DND-41 (cell line): ENCODE results near the gene HECTD4.

Source experiments
- ATAC-seq: fragments of 200-7000 bp; cut with Tn5 transposase; 3 replicates; pipeline ENCODE4 v1.9.1; 2021; ENCODE audit warnings: low read depth; ENCODE audit not compliant: insufficient read depth
- DNase-seq: peaks from one replicate; pipeline ENCODE4 v3.0.0-alpha.2; 2020
- H2AFZ ChIP-seq: 2 replicates; pipeline ENCODE4 v1.6.0; 2012; ENCODE audit warnings: low read depth, low read length
- H3K27ac ChIP-seq: 2 replicates; pipeline ENCODE4 v1.5.1; 2012; ENCODE audit warnings: low read length, inconsistent platforms
- H3K27me3 ChIP-seq: fragments of 200-600 bp; sonication (generic); 2 replicates; pipeline ENCODE4 v1.6.0; 2012; ENCODE audit warnings: low read length, mild to moderate bottlenecking, inconsistent platforms; ENCODE audit not compliant: insufficient read depth, poor library complexity
- H3K36me3 ChIP-seq: 2 replicates; pipeline ENCODE4 v1.5.1; 2012; ENCODE audit warnings: low read length, inconsistent platforms; ENCODE audit not compliant: insufficient read depth
- H3K4me1 ChIP-seq: 2 replicates; pipeline ENCODE4 v1.5.1; 2012; ENCODE audit warnings: mild to moderate bottlenecking, low read length; ENCODE audit not compliant: insufficient read depth
- H3K4me2 ChIP-seq: 2 replicates; pipeline ENCODE4 v1.6.0; 2012; ENCODE audit warnings: mild to moderate bottlenecking, moderate library complexity, low read length, inconsistent platforms; ENCODE audit not compliant: insufficient read depth
- H3K4me3 ChIP-seq, 2 experiments: fragments of 200-600 bp in 1 of 2; shearing (Covaris generic) in 1 of 2; 2 replicates each; pipeline ENCODE4 v1.5.1; 2012 to 2016; ENCODE audit warnings: inconsistent platforms in 2 of 2, low read length in 2 of 2, mild to moderate bottlenecking in 2 of 2, low read depth in 1 of 2, moderate library complexity in 1 of 2
- H3K79me2 ChIP-seq: 2 replicates; pipeline ENCODE4 v1.6.0; 2012; ENCODE audit warnings: low read length, inconsistent platforms; ENCODE audit not compliant: insufficient read depth
- H3K9ac ChIP-seq: 2 replicates; pipeline ENCODE4 v1.6.0; 2012; ENCODE audit warnings: low read depth, mild to moderate bottlenecking, inconsistent platforms, low read length, moderate library complexity
- H3K9me3 ChIP-seq: 2 replicates; pipeline ENCODE4 v1.5.1; 2012; ENCODE audit warnings: low read length, moderate library complexity, mild to moderate bottlenecking, inconsistent platforms; ENCODE audit not compliant: insufficient read depth, severe bottlenecking
- H4K20me1 ChIP-seq: 2 replicates; pipeline ENCODE4 v1.6.0; 2012; ENCODE audit warnings: low read length; ENCODE audit not compliant: insufficient read depth
- EZH2 ChIP-seq: IDR thresholded peaks from 3 replicates; pipeline ENCODE4 v1.6.1; 2012; ENCODE audit warnings: borderline replicate concordance, low read depth, mild to moderate bottlenecking, moderate library complexity, low read length, inconsistent platforms; ENCODE audit not compliant: severe bottlenecking
- TF ChIP-seq, protein P1 (sequence below): IDR thresholded peaks from 2 replicates; pipeline ENCODE4 v1.5.1; 2012; ENCODE audit warnings: borderline replicate concordance, low read length, moderate library complexity, mild to moderate bottlenecking; ENCODE audit not compliant: poor library complexity, severe bottlenecking; ENCODE audit errors: extremely low read depth

HECTD4 gene

DNA sequence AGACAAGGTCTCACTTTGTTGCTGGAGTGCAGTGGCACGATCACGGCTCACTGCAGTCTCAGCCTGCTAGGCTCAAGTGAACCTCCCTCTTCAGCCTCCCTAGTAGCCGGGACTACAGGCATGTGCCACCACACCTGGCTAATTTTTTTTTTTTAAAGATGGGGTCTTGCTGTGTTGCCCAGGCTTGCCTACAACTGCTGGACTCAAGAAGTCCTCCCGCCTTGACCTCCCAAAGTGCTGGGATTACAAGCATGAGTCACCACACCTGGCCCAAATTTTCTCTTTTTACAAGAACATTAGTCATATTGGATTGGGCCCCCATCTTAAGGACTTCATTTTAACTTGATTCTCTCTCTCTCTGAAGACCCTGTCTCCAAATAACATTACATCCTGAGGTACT is 7.0 kb upstream of the HECTD4 start:
- no peak for ATAC-seq
- Histone ChIP-seq H4K20me1 (no peaks in the 10 kb centered on the region), H3K79me2 (no peaks in the 10 kb centered on the region), H3K4me1 (no peaks in the 10 kb centered on the region), H3K36me3 (no peaks in the 10 kb centered on the region), H3K27ac (no peak overlapping the region), H3K4me2 (no peak overlapping the region), H3K4me3 (no peak overlapping the region), H3K27me3 (no peaks in the 10 kb centered on the region), H3K9me3 (no peaks in the 10 kb centered on the region), H3K9ac (no peak overlapping the region), H2AFZ (no peak overlapping the region)
- DNase-seq: no peak
- TF ChIP-seq, protein P1, sequence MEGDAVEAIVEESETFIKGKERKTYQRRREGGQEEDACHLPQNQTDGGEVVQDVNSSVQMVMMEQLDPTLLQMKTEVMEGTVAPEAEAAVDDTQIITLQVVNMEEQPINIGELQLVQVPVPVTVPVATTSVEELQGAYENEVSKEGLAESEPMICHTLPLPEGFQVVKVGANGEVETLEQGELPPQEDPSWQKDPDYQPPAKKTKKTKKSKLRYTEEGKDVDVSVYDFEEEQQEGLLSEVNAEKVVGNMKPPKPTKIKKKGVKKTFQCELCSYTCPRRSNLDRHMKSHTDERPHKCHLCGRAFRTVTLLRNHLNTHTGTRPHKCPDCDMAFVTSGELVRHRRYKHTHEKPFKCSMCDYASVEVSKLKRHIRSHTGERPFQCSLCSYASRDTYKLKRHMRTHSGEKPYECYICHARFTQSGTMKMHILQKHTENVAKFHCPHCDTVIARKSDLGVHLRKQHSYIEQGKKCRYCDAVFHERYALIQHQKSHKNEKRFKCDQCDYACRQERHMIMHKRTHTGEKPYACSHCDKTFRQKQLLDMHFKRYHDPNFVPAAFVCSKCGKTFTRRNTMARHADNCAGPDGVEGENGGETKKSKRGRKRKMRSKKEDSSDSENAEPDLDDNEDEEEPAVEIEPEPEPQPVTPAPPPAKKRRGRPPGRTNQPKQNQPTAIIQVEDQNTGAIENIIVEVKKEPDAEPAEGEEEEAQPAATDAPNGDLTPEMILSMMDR: no peak
- no peak for TF ChIP-seq EZH2

DNA sequence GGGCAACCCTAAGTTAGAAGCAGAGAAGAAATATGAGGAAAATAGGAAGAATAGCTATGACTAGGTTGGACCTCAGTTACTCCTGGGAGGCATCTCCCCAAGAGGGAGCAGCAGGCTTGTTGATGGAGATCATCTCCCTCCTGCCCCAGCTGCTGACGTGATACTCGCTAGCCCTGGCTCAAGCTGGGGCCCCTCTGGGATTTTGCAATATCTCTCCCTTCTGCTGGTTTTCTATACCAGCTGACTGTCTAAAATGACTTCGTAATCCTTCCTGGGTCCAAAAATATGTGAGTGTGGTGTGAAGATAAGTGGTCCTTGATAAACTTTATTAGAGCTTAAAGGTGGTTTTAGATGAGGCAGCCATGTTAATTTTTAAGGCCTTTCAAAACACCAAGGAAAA is 4.5 kb upstream of the HECTD4 start:
- ATAC-seq (no peak), DNase-seq (no peak)
- no peaks in the 10 kb centered on the region for H3K9me3 ChIP-seq
- no peaks in the 10 kb centered on the region; the same call in 1 of the 2 replicates for H3K36me3 ChIP-seq
- no peaks in the 10 kb centered on the region for H4K20me1 ChIP-seq
- TF ChIP-seq, protein P1: no peak
- TF ChIP-seq EZH2: no peak
- H3K27ac ChIP-seq: no peak overlapping the region
- no peak overlapping the region for H3K4me2 ChIP-seq
- no peaks in the 10 kb centered on the region for H3K27me3 ChIP-seq
- H3K9ac ChIP-seq: no peak overlapping the region
- H3K79me2 ChIP-seq: peaks cover 4% of the 10 kb centered on the region
- H2AFZ ChIP-seq: no peak overlapping the region; the same call in 1 of the 2 replicates
- no peak overlapping the region for H3K4me3 ChIP-seq
- peaks cover 7% of the 10 kb centered on the region for H3K4me1 ChIP-seq

- peaks cover 23% of the 10 kb centered on the region for H3K4me1 ChIP-seq
- peak overlapping the region; percentile 99 for H2AFZ ChIP-seq
- H3K4me2 ChIP-seq: peak overlapping the region; percentile 89
- H3K36me3 ChIP-seq: no peaks in the 10 kb centered on the region; the same call in 1 of the 2 replicates
- H3K27me3 ChIP-seq: no peaks in the 10 kb centered on the region
- ATAC-seq: no peak
- DNase-seq: no peak
- H4K20me1 ChIP-seq: peaks cover 11% of the 10 kb centered on the region
- peak overlapping the region; percentile 76 for H3K9ac ChIP-seq
- H3K9me3 ChIP-seq: no peaks in the 10 kb centered on the region
- H3K27ac ChIP-seq: peak overlapping the region; percentile 76
- H3K79me2 ChIP-seq: peaks cover 39% of the 10 kb centered on the region
- TF ChIP-seq EZH2: no peak
- TF ChIP-seq, protein P1: no peak
- H3K4me3 ChIP-seq: peak overlapping the region; percentile 64 to 88; a peak in 3 of 4 replicates
These were observed 635 bp upstream of the HECTD4 start for GRCh38 chr12:112382866-112383265.

DNA sequence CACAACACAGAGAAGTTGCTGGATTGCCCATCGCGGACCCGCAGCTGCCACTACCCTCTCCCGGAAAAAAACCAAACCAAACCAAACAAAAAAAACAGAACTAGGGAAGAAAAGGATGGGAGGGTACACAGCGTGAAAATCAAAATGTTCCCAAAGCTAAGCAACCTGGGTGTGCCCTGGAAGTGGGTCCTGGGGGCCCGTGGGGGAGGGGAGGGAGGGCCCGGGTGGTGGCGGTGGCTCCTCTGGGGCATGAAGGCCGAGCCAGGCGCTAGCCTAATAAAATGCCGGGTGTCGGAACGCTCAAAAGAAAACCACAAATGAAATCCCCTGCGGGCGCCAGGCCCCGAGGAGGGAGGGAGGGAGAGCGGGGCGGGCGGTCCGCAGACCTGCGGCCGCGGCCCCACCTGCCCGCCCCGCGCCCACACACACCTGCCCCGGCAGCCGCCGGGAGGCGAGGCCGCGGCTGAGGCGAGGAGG is 787 bp downstream of the HECTD4 start:
- peak overlapping the region; percentile 86 for H3K4me2 ChIP-seq
- H4K20me1 ChIP-seq: peaks cover 15% of the 10 kb centered on the region
- peak overlapping the region; percentile 64 to 88 for H3K4me3 ChIP-seq
- ATAC-seq (peak; percentile 38), DNase-seq (peak; percentile 42)
- no peaks in the 10 kb centered on the region; the same call in 1 of the 2 replicates for H3K36me3 ChIP-seq
- H3K9me3 ChIP-seq: no peaks in the 10 kb centered on the region
- H3K4me1 ChIP-seq: peaks cover 23% of the 10 kb centered on the region
- peak overlapping the region; percentile 76 for H3K9ac ChIP-seq
- H2AFZ ChIP-seq: peak overlapping the region; percentile 76
- no peaks in the 10 kb centered on the region for H3K27me3 ChIP-seq
- peak overlapping the region; percentile 73 for H3K27ac ChIP-seq
- TF ChIP-seq EZH2: no peak
- TF ChIP-seq, protein P1: no peak
- peaks cover 53% of the 10 kb centered on the region for H3K79me2 ChIP-seq
